ENCODE results near the gene CDC25A. TPM values are rescaled to one million over a fixed set of nuclear protein-coding genes. Genes with fewer than 3 reads are reported as not detected.

CDC25A gene
- total and polyA plus RNA-seq, 2 of the 8 experiments (the other 6 are each of a cell fraction or from before 2014, with no cell fraction given) = 20.7 to 62.1 TPM

- no peak for TF ChIP-seq CHD7 (IDR thresholded peaks at IDR 0.05; ENCODE audit: insufficient replicate concordance, low read length)
- no peak for TF ChIP-seq BACH1 (IDR thresholded peaks at IDR 0.05; ENCODE audit: low read length)
- TF ChIP-seq, protein P1, sequence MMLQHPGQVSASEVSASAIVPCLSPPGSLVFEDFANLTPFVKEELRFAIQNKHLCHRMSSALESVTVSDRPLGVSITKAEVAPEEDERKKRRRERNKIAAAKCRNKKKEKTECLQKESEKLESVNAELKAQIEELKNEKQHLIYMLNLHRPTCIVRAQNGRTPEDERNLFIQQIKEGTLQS (IDR thresholded peaks at IDR 0.05; ENCODE audit: insufficient read depth, low read depth, low read length) = no peak
- TF ChIP-seq SIRT6 (IDR thresholded peaks at IDR 0.05; ENCODE audit: low read length) = no peak
Observed at GRCh38 chr3:48215019-48215418, 26.8 kb upstream of the CDC25A start (continued).

Measured in H1 (cell line).